ENCODE results near the gene MSMO1.

DNA sequence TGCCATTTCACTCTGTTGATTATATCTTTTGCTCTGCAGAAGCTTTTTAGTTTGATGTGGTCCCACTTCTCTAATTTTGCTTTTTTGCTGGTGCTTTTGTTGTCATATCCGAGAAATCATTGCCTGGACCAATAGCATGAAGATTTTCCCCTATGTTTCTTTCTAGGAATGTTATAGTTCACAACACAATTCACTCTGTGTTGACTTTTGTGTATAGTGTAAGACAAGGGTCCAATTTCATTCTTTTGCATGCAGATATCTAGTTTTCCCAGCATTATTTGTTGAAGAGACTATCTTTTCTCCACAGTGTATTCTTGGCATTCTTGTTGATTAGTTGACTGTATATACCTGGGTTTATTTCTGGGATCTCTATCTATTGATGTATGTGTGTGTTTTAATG, 43.1 kb downstream of the MSMO1 start:
- TF ChIP-seq ZNF274 (IDR thresholded peaks at IDR 0.05; ENCODE audit: low read depth, low read length) (no peak), SUZ12 (IDR thresholded peaks at IDR 0.05; ENCODE audit: extremely low read depth, insufficient read depth, insufficient read length) (no peak)
